Stimulated activated CD4-positive, alpha-beta T cell treated with anti-CD3 and anti-CD28 coated beads, Interleukin-12 subunit alpha, Interleukin-12 subunit beta, amount 100 ng/mL, for 4 hours (primary cell): ENCODE data around the gene SLC24A2.

ENCODE experiments used
- DNase-seq: peaks from one replicate; pipeline ENCODE4 v3.0.0-alpha.2; 2020

The SLC24A2 gene

GRCh38 chr9:19757745-19758144, 31.1 kb downstream of the SLC24A2 start:
- DNase-seq: no peak

DNA sequence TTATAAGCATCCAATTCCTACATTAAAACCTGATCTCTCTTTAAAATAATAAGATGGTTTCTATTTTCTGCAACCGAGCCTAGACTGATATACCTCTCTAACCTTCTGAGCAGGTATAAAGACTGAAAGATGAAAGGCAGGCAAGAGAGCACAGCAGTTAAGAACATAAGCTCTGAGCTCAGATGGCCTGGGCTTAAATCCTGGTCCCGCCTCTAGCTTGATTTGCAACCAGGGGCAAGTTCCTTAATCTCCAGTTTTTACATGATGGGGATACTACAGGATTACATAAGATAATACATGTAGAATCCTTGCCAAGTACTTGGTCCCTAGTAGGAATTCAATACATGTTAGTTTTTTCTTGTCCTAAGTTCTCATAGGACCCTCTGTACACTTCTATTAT, 33.9 kb downstream of the SLC24A2 start:
- no peak for DNase-seq

DNA sequence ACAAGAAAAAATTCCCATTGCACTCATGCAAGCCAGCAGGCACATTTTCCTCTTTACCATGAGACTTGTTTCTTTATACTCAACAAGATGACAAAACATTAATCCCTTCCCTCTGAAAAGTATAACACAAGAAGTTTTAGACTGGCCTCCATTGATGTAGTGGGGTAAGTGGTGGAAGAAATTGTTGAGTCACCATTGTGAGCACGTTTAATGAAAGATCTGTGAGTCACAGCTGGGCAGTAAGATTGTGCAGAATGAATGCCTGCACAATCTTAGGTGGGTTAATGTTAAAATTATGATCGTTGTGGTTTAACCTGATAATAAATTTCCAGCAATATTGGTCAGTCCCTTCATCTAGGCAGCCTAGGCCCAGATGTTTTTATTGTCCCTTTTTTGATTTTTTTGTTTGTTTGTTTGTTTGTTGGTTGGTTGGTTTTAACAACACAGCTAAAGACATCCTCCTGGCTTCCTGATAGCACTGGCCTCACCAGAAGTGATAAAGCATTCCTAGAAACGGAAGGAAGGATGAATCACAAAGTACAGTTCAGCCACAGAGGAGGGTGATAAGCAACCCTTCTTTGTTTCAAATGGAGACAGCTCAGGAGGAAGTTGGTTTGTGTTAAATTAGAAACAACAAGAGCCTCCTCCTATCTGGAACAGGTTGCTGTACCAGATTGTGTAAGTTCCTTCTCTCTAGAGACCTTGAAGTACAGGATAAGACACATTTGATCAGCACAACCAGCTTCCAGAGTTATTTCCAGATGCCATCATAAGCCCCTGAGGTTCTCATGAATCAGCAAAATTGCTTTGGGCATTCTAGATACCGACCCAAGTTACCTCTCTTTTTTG, 40.3 kb downstream of the SLC24A2 start:
- DNase-seq: no peak

GRCh38 chr9:19746223-19746622, 42.6 kb downstream of the SLC24A2 start:
- no peak for DNase-seq

GRCh38 chr9:19741178-19741577, 47.7 kb downstream of the SLC24A2 start:
- no peak for DNase-seq
